ENCODE measurements around the gene NPB.

DNA sequence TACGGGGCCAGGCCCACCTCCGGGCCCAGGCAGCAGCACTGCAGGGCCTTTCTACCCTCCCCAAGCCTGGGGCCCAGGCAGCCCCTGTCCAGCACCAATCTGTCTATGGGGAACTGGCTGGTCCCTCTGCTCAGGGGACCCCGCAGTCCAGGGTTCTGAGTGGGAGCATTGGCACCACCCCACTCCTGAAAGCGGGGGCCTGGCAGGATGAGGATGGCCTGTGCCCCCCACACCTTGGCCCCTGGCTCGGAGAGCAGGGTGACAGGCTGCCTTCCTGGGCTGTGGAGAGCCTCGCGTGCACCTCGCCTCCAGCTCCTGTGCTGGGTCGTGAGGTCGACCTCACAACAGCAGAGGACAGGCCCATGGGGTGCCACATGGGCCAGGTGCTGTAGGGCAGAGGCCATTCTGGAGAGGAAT is 1.4 kb downstream of the NPB start:
- TF ChIP-seq EZH2 (optimal IDR thresholded peaks at IDR 0.05; ENCODE audit: low read depth, low read length): no peak
- TF ChIP-seq, protein P1, sequence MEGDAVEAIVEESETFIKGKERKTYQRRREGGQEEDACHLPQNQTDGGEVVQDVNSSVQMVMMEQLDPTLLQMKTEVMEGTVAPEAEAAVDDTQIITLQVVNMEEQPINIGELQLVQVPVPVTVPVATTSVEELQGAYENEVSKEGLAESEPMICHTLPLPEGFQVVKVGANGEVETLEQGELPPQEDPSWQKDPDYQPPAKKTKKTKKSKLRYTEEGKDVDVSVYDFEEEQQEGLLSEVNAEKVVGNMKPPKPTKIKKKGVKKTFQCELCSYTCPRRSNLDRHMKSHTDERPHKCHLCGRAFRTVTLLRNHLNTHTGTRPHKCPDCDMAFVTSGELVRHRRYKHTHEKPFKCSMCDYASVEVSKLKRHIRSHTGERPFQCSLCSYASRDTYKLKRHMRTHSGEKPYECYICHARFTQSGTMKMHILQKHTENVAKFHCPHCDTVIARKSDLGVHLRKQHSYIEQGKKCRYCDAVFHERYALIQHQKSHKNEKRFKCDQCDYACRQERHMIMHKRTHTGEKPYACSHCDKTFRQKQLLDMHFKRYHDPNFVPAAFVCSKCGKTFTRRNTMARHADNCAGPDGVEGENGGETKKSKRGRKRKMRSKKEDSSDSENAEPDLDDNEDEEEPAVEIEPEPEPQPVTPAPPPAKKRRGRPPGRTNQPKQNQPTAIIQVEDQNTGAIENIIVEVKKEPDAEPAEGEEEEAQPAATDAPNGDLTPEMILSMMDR (IDR thresholded peaks at IDR 0.05; ENCODE audit: low read length): no peak
- TF ChIP-seq EZH2phosphoT487 (IDR thresholded peaks at IDR 0.05; ENCODE audit: low read length): no peak
